Stomach (tissue), 9 donors: ENCODE data around the gene RRAS. TPM values are rescaled to one million over a fixed set of nuclear protein-coding genes. Genes with fewer than 3 reads are reported as not detected.
A peak's percentile ranks its signal among the peaks of the same experiment; 100 is the strongest.

Experiments used
- DNase-seq, 2 donors: peaks; one replicate each; pipeline versions ENCODE4 v3.0.0 to v3.0.0-alpha.2; 2013 to 2019
- H3K27ac ChIP-seq, 5 donors: fragments of 200-600 bp in 4 of 5; sonication (generic) in 4 of 5; one replicate each; pipeline ENCODE4 v1.5.1; 2013 to 2019; ENCODE audit warnings: mild to moderate bottlenecking in 1 of 5, moderate library complexity in 1 of 5
- H3K27me3 ChIP-seq, 3 donors: fragments of 200-600 bp; sonication (generic); one replicate each; pipeline ENCODE4 v1.5.1; 2017 to 2019; ENCODE audit warnings: mixed run types in 1 of 3
- H3K36me3 ChIP-seq, 4 donors: fragments of 200-600 bp; sonication (generic); 1 replicate in 3 of 4; 2 replicates in 1 of 4; pipeline ENCODE4 v1.5.1; 2016 to 2019
- H3K4me1 ChIP-seq, 4 donors: fragments of 200-600 bp; sonication (generic); one replicate each; pipeline ENCODE4 v1.5.1; 2016 to 2019
- H3K4me3 ChIP-seq, 4 donors: fragments of 200-600 bp; sonication (generic) in 3 of 4; one replicate each; pipeline ENCODE4 v1.5.1; 2016 to 2019; ENCODE audit warnings: mild to moderate bottlenecking in 1 of 4
- H3K9me3 ChIP-seq, 4 donors: fragments of 200-600 bp; sonication (generic); one replicate each; pipeline ENCODE4 v1.5.1; 2016 to 2019
- EP300 ChIP-seq: sonication (generic); formaldehyde crosslinking; IDR thresholded peaks from one replicate; pipeline ENCODE4 v1.6.1; 2017; ENCODE audit warnings: antibody characterized with exemption
- POLR2A ChIP-seq, 4 donors: fragments of 450-650 bp; IDR thresholded peaks; one replicate each; pipeline ENCODE4 v1.6.1; 2016; ENCODE audit warnings: antibody characterized with exemption in 4 of 4, control low read depth in 2 of 4, mild to moderate bottlenecking in 1 of 4, moderate library complexity in 1 of 4
- POLR2AphosphoS5 ChIP-seq, 3 donors: sonication (generic); formaldehyde crosslinking; IDR thresholded peaks; one replicate each; pipeline ENCODE4 v1.6.1; 2016; ENCODE audit warnings: antibody characterized with exemption in 3 of 3
- WGBS, 5 donors: extraction: QIAGEN DNeasy Blood & Tissue Kit in 3 of 5; methylation state at CpG; one replicate each; pipeline versions ENCODE4 v1.1.5 to v1.1.7; 2013 to 2018; 5-methylcytosine and 5-hydroxymethylcytosine counted together
- intact Hi-C: fragments of 100-400 bp; cut with DNase I; formaldehyde crosslinking; loops from one replicate; pipeline ENCODE4 v1.15.1; 2023; ENCODE audit warnings: low total_unique reads
- polyA plus RNA-seq, 3 donors: library from polyadenylated mRNA; stranded (reverse); fragments of 200-250 nt; gene quantifications; one replicate each; pipeline ENCODE4 v1.2.3, GENCODE V29; 2013
- total RNA-seq, 5 donors: library from RNA; depleted of rRNA; stranded (reverse); fragments of >200 nt; gene quantifications; one replicate each; pipeline versions ENCODE4 v1.1.0 to v1.2.3, GENCODE V29; 2014 to 2016
- TF ChIP-seq, protein P1 (sequence below), 7 experiments: fragments of 450-650 bp in 4 of 7; fragments of 200-600 bp in 3 of 7; sonication (generic) in 3 of 7; IDR thresholded peaks; one replicate each; pipeline ENCODE4 v1.5.1; 2016 to 2019; ENCODE audit warnings: antibody characterized with exemption in 7 of 7, control low read depth in 2 of 7, mild to moderate bottlenecking in 1 of 7
- donor health status: healthy with polysubstance abuse.
- donor health status: Bipolar disorder and iron deficiency.
- donor health status: healthy.

RRAS gene
- total and polyA plus RNA-seq, 8 donors = 7.7 to 145 (median 103) TPM

DNA sequence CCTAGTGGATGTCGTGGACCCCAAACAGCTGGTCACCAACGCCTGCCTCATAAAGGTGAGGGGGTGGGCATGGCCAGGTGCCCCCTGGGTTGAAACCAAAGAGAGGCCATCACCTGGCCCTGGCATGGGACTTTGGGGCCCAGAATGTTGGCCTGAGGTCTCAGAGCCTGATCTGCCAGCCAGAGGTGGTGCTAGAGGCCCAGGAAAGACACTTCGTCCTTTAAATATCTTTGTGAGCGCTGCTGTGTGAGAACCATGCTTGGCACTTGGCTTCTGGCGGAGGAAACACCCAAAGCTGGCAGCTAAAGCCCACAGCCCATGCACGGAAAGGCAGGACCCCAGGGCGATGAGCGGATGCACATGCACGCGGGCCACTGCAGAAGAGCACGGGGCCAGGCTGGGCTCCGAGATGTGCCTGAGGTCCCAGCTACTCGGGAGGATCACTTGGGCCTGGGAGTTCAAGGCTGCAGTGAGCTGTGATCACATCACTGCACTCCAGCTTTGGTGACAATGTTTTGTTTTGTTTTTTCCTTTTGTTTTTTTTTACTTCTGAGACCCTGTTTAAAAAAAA, 45.1 kb upstream of the RRAS start:
- H3K9me3 ChIP-seq = no peaks in the 10 kb centered on the region
- H3K27me3 ChIP-seq = peaks cover 0 to 13% (median 5%) of the 10 kb centered on the region in 3 donors
- no peak for TF ChIP-seq POLR2AphosphoS5 (IDR thresholded peaks at IDR 0.05)
- WGBS, 5 donors = 85 to 90% (median 90%) methylated on average over 13 of the region's 13 CpGs
- H3K4me1 ChIP-seq = peaks cover 22 to 40% (median 26%) of the 10 kb centered on the region in 4 donors
- H3K4me3 ChIP-seq = no peak overlapping the region
- no peak for DNase-seq
- peaks cover 59 to 87% (median 77%) of the 10 kb centered on the region in 4 donors for H3K36me3 ChIP-seq
- intact Hi-C loops = no loop called here
- no peak overlapping the region for H3K27ac ChIP-seq

DNA sequence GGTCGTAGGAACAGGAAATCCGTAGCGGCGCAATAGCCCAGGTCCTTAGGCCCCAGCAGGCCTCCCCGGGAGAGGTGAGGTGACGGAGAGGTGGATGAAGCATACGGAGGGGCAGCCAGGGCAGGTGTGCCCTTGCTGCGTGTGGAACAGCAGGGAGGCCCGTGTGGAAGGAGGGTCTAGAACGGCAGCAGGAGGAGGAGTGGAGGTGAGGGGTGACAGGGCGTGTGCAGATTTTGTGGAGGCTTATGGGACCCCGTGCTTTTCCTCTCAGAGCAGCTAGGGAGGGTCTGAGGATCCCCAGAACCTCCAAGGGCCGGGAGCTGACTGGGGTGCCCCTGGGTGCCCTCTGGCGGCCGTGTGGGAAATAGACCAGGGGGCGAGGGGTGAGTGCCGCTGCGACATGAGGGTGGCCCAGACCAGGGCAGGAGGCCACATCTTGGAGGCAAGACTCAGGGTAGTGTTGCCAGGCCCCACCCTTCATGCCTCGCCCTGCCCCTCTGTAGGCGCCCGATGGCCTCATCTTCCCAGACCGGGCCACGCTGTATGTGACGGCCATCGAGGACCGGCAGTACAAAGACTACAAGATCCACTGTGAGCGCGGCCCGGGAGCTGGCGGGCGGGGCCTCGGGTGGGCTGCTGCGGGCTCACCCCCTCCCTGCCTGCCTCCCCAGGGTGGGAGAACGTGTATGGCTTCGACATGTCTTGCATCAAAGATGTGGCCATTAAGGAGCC, 44.5 kb upstream of the RRAS start:
- DNase-seq = no peak
- TF ChIP-seq EP300 (no peak), POLR2AphosphoS5 (IDR thresholded peaks at IDR 0.05) (no peak)
- TF ChIP-seq, protein P1, sequence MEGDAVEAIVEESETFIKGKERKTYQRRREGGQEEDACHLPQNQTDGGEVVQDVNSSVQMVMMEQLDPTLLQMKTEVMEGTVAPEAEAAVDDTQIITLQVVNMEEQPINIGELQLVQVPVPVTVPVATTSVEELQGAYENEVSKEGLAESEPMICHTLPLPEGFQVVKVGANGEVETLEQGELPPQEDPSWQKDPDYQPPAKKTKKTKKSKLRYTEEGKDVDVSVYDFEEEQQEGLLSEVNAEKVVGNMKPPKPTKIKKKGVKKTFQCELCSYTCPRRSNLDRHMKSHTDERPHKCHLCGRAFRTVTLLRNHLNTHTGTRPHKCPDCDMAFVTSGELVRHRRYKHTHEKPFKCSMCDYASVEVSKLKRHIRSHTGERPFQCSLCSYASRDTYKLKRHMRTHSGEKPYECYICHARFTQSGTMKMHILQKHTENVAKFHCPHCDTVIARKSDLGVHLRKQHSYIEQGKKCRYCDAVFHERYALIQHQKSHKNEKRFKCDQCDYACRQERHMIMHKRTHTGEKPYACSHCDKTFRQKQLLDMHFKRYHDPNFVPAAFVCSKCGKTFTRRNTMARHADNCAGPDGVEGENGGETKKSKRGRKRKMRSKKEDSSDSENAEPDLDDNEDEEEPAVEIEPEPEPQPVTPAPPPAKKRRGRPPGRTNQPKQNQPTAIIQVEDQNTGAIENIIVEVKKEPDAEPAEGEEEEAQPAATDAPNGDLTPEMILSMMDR (IDR thresholded peaks at IDR 0.05) = peak in 2 of 7 experiments; percentile 34 to 47
- intact Hi-C loops = no loop called here
- peaks cover 59 to 90% (median 77%) of the 10 kb centered on the region in 4 donors for H3K36me3 ChIP-seq
- H3K9me3 ChIP-seq = no peaks in the 10 kb centered on the region
- no peak overlapping the region for H3K4me3 ChIP-seq
- no peak overlapping the region for H3K27ac ChIP-seq
- 69 to 83% (median 76%) methylated on average over 16 to 35 of the region's 35 CpGs for WGBS, 5 donors
- peaks cover 22 to 40% (median 26%) of the 10 kb centered on the region in 4 donors for H3K4me1 ChIP-seq
- H3K27me3 ChIP-seq = peaks cover 0 to 7% (median under 1%) of the 10 kb centered on the region in 3 donors

DNA sequence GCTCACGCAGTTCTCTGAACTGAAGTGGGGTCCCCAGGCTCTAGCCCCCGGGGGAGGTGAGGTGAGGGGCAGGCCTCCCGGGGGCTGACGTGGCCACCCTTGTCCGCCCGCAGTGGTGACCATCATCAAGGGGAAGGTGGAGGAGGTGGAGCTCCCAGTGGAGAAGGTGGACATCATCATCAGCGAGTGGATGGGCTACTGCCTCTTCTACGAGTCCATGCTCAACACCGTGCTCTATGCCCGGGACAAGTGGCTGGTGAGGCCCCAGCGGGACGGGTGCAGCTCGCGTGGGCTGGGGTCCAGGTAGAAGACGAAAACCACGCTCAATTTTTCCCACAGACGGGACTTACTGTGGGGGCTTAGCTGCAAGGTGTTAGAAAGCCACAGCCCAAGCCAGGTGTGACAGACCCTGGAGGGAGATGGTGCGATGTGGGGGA, 43.9 kb upstream of the RRAS start:
- H3K4me3 ChIP-seq = no peak overlapping the region
- H3K27ac ChIP-seq = no peak overlapping the region
- 91 to 96% (median 95%) methylated on average over 14 to 18 of the region's 18 CpGs for WGBS, 5 donors
- H3K9me3 ChIP-seq = no peaks in the 10 kb centered on the region
- intact Hi-C loops = no loop called here
- DNase-seq = no peak
- peaks cover 59 to 90% (median 77%) of the 10 kb centered on the region in 4 donors for H3K36me3 ChIP-seq
- peaks cover 23 to 40% (median 26%) of the 10 kb centered on the region in 4 donors for H3K4me1 ChIP-seq
- TF ChIP-seq POLR2AphosphoS5 (IDR thresholded peaks at IDR 0.05) (no peak), EP300 (no peak), POLR2A (IDR thresholded peaks at IDR 0.05) (no peak)
- TF ChIP-seq, protein P1 (IDR thresholded peaks at IDR 0.05) = no peak
- peaks cover 0 to 1% (median 0%) of the 10 kb centered on the region in 3 donors for H3K27me3 ChIP-seq

DNA sequence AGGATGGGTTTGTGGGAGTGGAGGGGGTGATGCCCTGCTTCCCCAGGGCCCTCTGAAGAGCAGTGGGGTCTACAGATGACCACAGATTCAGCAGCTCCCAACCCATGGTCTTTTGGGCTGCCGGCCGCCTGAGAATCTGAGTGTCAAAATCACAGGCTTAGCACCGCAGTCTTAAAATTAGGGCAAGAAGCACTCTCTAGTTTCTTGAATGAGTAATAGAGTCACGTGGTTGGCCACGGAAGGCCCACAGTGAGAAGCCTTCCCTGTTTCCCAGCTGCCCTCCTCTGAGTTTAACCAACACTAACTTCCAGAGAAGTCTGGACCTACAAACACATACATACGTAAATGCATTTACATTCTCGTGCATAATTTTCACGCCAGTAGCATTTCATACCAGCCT, 42.3 kb upstream of the RRAS start:
- Histone ChIP-seq H3K4me3 (no peak overlapping the region), H3K4me1 (peaks cover 34 to 41% (median 39%) of the 10 kb centered on the region in 4 donors), H3K9me3 (no peaks in the 10 kb centered on the region), H3K36me3 (peaks cover 57 to 75% (median 64%) of the 10 kb centered on the region in 4 donors), H3K27me3 (no peaks in the 10 kb centered on the region), H3K27ac (no peak overlapping the region)
- no peak for TF ChIP-seq EP300
- TF ChIP-seq, protein P1 (IDR thresholded peaks at IDR 0.05) = no peak
- no peak for TF ChIP-seq POLR2A (IDR thresholded peaks at IDR 0.05)
- no peak for TF ChIP-seq POLR2AphosphoS5 (IDR thresholded peaks at IDR 0.05)
- 88 to 94% (median 92%) methylated on average over 8 of the region's 8 CpGs for WGBS, 5 donors
- no peak for DNase-seq
- intact Hi-C loops = no loop called here
